GM10266 (cell line): ENCODE data around the gene NCEH1.

Source experiments
- DNase-seq: peaks from one replicate; pipeline ENCODE4 v3.0.0; 2012; ENCODE audit errors: extremely low spot score
- TF ChIP-seq, protein P1 (sequence below): IDR thresholded peaks from 2 replicates; pipeline ENCODE4 v1.5.1; 2012; ENCODE audit warnings: mild to moderate bottlenecking, low read depth; ENCODE audit not compliant: control insufficient read depth, insufficient read depth; ENCODE audit errors: missing control alignments

The NCEH1 gene

DNA sequence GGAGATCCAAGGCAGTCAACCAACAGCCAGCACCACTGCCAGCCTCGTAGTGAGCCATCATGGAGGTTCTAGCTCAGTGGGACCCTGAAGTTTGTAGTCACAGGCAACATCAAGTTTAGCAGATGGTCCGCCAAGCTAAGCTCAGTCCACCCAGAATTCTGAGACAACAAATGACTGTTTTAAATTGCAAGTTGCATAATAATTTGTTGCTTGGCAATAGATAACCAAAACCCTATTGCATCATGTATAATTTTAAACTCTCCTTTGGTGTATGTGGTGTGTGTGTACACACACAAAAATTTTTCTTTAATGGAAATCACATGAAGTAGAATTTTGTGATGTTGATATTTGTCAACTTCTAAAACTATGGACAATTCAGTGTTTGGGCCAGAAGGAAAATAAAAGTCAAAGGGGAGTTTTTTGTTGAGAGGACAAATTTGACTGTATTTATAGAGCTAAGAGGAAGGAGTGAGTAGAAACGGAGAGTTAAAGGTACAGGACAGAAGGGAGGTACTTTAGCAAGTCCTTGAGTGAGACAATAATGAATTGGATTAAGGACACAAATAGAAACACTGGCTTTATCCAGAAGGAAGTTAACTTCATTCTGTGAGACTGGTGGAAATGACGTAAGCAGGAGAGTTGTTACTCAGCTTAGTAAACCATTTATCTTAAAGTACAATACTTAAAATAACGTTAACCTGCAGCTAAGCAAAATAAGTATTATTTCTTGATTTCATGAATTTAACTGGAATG is 83.6 kb downstream of the NCEH1 start:
- TF ChIP-seq, protein P1, sequence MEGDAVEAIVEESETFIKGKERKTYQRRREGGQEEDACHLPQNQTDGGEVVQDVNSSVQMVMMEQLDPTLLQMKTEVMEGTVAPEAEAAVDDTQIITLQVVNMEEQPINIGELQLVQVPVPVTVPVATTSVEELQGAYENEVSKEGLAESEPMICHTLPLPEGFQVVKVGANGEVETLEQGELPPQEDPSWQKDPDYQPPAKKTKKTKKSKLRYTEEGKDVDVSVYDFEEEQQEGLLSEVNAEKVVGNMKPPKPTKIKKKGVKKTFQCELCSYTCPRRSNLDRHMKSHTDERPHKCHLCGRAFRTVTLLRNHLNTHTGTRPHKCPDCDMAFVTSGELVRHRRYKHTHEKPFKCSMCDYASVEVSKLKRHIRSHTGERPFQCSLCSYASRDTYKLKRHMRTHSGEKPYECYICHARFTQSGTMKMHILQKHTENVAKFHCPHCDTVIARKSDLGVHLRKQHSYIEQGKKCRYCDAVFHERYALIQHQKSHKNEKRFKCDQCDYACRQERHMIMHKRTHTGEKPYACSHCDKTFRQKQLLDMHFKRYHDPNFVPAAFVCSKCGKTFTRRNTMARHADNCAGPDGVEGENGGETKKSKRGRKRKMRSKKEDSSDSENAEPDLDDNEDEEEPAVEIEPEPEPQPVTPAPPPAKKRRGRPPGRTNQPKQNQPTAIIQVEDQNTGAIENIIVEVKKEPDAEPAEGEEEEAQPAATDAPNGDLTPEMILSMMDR, result no peak

DNA sequence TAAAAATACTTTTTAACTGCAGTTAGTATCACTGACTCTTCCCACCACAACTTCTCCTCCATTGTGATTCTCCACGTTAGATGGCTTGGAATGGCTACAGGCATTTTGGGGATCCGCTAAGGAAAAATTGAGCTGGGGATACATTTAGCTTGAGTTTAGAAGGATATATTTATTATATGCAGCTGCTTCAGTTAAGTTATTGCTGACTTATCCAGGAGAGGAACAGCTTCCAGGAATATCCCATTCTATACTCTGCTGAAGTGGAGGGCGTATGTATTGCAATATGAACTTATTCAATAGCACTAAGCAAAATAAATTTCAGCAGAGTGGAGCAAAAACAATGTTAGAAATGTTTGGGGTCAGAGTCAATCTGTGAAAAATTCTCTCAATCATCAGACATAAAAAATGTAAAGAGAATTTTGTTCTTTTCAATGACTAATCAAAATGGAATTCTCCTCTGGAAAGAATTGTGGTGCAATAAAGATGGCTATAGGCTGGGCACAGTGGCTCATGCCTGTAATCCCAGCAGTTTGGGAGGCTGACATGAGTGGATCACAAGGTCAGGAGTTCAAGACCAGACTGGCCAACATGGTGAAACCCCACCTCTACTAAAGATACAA is 84.7 kb downstream of the NCEH1 start:
- no peak for DNase-seq

More for the DNA sequence above, 83.6 kb downstream of the NCEH1 start:
- DNase-seq, result no peak

DNA sequence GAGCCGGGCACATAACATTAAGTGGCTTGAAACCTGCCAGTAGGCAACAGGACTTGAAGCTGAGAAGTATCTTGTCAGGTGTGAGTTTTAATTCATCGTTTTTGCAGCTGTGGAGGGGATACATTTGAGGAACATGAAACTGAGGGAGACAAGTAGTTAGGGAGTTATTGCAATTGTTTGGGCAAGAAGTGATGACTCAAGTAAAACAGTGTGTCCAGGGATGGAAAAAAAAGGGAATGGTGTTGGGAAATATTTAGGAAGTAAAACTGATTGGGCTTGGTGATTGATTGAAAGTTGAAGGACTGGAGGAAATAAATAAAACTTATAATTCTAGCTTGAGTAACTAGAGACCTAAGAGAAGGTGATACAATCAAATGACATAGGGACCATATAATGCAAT is 85.5 kb downstream of the NCEH1 start:
- TF ChIP-seq, protein P1, result no peak

More for the DNA sequence above, 84.7 kb downstream of the NCEH1 start:
- TF ChIP-seq, protein P1, result no peak

DNA sequence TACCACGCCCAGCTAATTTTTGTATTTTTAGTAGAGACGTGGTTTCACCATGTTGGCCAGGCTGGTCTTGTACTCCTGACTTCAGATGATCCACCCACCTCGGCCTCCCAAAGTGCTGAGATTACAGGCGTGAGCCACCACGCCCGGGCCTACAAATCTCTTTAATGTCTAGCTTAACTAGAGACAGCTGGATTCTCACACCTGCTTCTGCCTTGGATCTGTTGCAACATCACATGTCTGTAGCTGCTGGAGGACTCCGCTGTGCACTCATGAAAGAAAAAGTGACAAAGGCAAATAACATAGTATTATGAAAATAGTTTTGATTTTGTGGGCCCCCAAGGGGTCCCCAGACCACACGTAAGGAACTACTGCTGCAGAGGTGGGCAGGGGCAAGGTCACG is 85.9 kb downstream of the NCEH1 start:
- TF ChIP-seq, protein P1, result no peak
- no peak for DNase-seq

More for the DNA sequence above, 85.5 kb downstream of the NCEH1 start:
- DNase-seq, result no peak

DNA sequence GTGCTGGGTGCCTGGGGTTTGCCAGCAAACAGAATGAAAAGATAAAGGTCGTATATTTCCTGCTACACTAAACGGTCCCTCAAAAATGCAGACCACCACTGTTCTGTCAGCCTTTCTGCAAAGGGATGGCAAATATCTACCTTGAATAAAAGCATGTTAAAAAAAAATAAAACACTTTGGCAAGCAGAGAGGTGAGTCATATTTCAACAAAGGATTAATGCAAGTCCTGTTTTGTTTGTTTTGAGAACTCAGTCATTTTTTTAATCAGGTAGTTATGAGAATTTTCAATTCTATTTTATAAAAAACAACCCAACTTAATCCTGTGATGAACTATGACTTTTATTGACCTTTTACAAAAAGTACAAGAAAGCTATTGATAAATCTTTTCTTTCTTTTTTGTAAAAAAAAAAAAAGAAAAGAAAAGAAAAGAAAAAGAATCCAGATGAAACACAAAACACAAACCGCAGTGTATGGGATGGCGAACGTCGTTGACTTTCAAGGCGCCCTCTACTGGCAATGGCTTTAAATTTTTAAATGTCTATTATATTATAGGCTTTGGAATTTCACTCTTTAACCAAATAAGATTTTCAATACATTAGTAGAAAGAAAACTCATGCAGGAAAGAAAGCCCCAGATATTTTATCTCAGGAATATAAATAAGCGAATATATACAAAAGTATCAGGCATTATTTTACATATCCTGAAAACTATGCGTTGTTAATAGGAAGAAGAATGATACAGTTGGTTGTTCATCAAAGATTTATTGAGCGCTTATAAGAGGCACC is 87.8 kb downstream of the NCEH1 start:
- TF ChIP-seq, protein P1, result peak; percentile 60
- peak; percentile 42 for DNase-seq

DNA sequence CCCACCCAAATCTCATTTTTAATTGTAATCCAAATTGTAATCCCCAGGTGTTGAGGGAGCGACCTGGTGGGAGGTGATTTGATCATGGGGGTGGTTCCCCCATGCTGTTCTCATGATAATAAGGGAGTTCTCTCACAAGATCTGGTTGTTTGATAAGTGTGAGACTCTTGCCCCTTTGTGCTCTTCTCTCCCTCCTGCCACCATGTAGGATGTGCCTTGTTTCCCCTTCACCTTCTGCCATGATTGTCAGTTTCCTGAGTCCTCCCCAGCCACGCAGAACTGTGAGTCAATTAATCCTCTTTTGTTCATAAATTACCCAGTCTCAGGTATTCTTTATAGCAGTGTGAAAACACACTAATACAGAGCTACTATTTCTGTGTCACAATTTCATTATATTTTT is 88.7 kb downstream of the NCEH1 start:
- TF ChIP-seq, protein P1, result no peak
- no peak for DNase-seq
